H9 (cell line): ENCODE results near the gene TCFL5. TPM values are rescaled to one million over a fixed set of nuclear protein-coding genes. Genes with fewer than 3 reads are reported as not detected.
A peak's percentile ranks its signal among the peaks of the same experiment; 100 is the strongest.

ENCODE experiments used
- DNase-seq: peaks from one replicate; pipeline ENCODE4 v3.0.0-alpha.2; 2017
- H2AFZ ChIP-seq: one replicate; pipeline ENCODE4 v1.6.1; 2013; ENCODE audit warnings: mild to moderate bottlenecking, low read length, control low read depth, moderate library complexity
- H2AK5ac ChIP-seq: 2 replicates; pipeline ENCODE4 v1.6.1; 2013; ENCODE audit warnings: low read length, control low read depth, mixed read lengths; ENCODE audit not compliant: insufficient read length
- H2BK120ac ChIP-seq: one replicate; pipeline ENCODE4 v1.6.1; 2013; ENCODE audit warnings: low read depth, mild to moderate bottlenecking, low read length, control low read depth, inconsistent platforms; ENCODE audit not compliant: poor library complexity, severe bottlenecking
- H2BK12ac ChIP-seq: 2 replicates; pipeline ENCODE4 v1.6.1; 2013; ENCODE audit warnings: low read length, control low read depth, mixed read lengths, low read depth; ENCODE audit not compliant: insufficient read length
- H2BK15ac ChIP-seq: 2 replicates; pipeline ENCODE4 v1.6.1; 2013; ENCODE audit warnings: low read depth, low read length, control low read depth
- H2BK20ac ChIP-seq: one replicate; pipeline ENCODE4 v1.6.1; 2013; ENCODE audit warnings: low read depth, mild to moderate bottlenecking, low read length, control low read depth, inconsistent platforms; ENCODE audit not compliant: poor library complexity, severe bottlenecking
- H2BK5ac ChIP-seq: 2 replicates; pipeline ENCODE4 v1.6.1; 2013; ENCODE audit warnings: low read length, control low read depth, mixed read lengths; ENCODE audit not compliant: insufficient read length
- H3K14ac ChIP-seq: 2 replicates; pipeline ENCODE4 v1.6.1; 2013; ENCODE audit warnings: low read length, control low read depth; ENCODE audit not compliant: insufficient read depth
- H3K18ac ChIP-seq: 2 replicates; pipeline ENCODE4 v1.6.1; 2013; ENCODE audit warnings: low read depth, mild to moderate bottlenecking, mixed read lengths, low read length, control low read depth; ENCODE audit not compliant: insufficient read length
- H3K23ac ChIP-seq: 2 replicates; pipeline ENCODE4 v1.6.1; 2013; ENCODE audit warnings: low read length, control low read depth, mixed read lengths, low read depth; ENCODE audit not compliant: insufficient read length
- H3K23me2 ChIP-seq: 2 replicates; pipeline ENCODE4 v1.6.1; 2013; ENCODE audit warnings: low read depth, mild to moderate bottlenecking, mixed read lengths, low read length, control low read depth; ENCODE audit not compliant: insufficient read length, poor library complexity, severe bottlenecking
- H3K27ac ChIP-seq: 2 replicates; pipeline ENCODE4 v1.5.1; 2013; ENCODE audit warnings: low read length, control low read depth, mixed read lengths, low read depth; ENCODE audit not compliant: insufficient read length
- H3K27me3 ChIP-seq: 2 replicates; pipeline ENCODE4 v1.6.1; 2013; ENCODE audit warnings: low read length, control low read depth, inconsistent platforms; ENCODE audit not compliant: insufficient read depth
- H3K4ac ChIP-seq: 2 replicates; pipeline ENCODE4 v1.6.1; 2013; ENCODE audit warnings: low read depth, mild to moderate bottlenecking, control low read depth, inconsistent platforms, low read length, moderate library complexity
- H3K4me1 ChIP-seq: 2 replicates; pipeline ENCODE4 v1.6.1; 2013; ENCODE audit warnings: low read length, control low read depth, inconsistent platforms; ENCODE audit not compliant: insufficient read depth
- H3K4me2 ChIP-seq: 2 replicates; pipeline ENCODE4 v1.6.1; 2013; ENCODE audit warnings: low read length, control low read depth, mixed read lengths; ENCODE audit not compliant: insufficient read length, insufficient read depth
- H3K56ac ChIP-seq: 2 replicates; pipeline ENCODE4 v1.6.1; 2013; ENCODE audit warnings: low read depth, mild to moderate bottlenecking, mixed read lengths, low read length, control low read depth; ENCODE audit not compliant: insufficient read length
- H3K79me1 ChIP-seq: 2 replicates; pipeline ENCODE4 v1.6.1; 2013; ENCODE audit warnings: low read depth, mild to moderate bottlenecking, moderate library complexity, low read length, control low read depth, inconsistent platforms; ENCODE audit not compliant: insufficient read depth, poor library complexity, severe bottlenecking
- H3K79me2 ChIP-seq: 2 replicates; pipeline ENCODE4 v1.6.1; 2013; ENCODE audit warnings: low read length, control low read depth, inconsistent platforms; ENCODE audit not compliant: insufficient read depth
- H3K9ac ChIP-seq: 2 replicates; pipeline ENCODE4 v1.6.1; 2013; ENCODE audit warnings: low read length, control low read depth, mixed read lengths; ENCODE audit not compliant: insufficient read length; ENCODE audit errors: extremely low read depth
- H3K9me3 ChIP-seq: one replicate; pipeline ENCODE4 v1.6.1; 2013; ENCODE audit warnings: low read depth, low read length, inconsistent platforms; ENCODE audit not compliant: control insufficient read depth
- H3T11ph ChIP-seq: one replicate; pipeline ENCODE4 v1.6.1; 2013; ENCODE audit warnings: mild to moderate bottlenecking, low read length, control low read depth, inconsistent platforms
- H4K20me1 ChIP-seq: one replicate; pipeline ENCODE4 v1.6.1; 2013; ENCODE audit not compliant: control insufficient read depth, insufficient read length, insufficient read depth
- H4K5ac ChIP-seq: 2 replicates; pipeline ENCODE4 v1.6.1; 2013; ENCODE audit warnings: low read depth, mild to moderate bottlenecking, mixed read lengths, low read length, control low read depth; ENCODE audit not compliant: insufficient read length
- H4K8ac ChIP-seq: replicated peaks from 2 replicates; pipeline ENCODE4 v1.6.1; 2013; ENCODE audit warnings: low read length, control low read depth, mixed read lengths, low read depth; ENCODE audit not compliant: insufficient read length
- H4K91ac ChIP-seq: 2 replicates; pipeline ENCODE4 v1.6.1; 2013; ENCODE audit warnings: low read depth, mild to moderate bottlenecking, moderate library complexity, mixed read lengths, low read length, control low read depth; ENCODE audit not compliant: insufficient read length
- H3K27ac Mint-ChIP-seq, 3 experiments: 2 replicates in 2 of 3; 3 replicates in 1 of 3; pipeline ENCODE4 v1.8.0; 2020 to 2021; ENCODE audit warnings: mixed read lengths in 3 of 3, mild to moderate bottlenecking in 1 of 3, moderate library complexity in 1 of 3
- H3K27me3 Mint-ChIP-seq: 2 replicates; pipeline ENCODE4 v1.8.0; 2021; ENCODE audit warnings: low read depth, mild to moderate bottlenecking, moderate library complexity, mixed read lengths
- H3K36me3 Mint-ChIP-seq, 3 experiments: 2 replicates in 2 of 3; 3 replicates in 1 of 3; pipeline ENCODE4 v1.8.0; 2020 to 2021; ENCODE audit warnings: low read depth in 3 of 3, mixed read lengths in 3 of 3; ENCODE audit not compliant: insufficient read depth in 1 of 3
- H3K4me1 Mint-ChIP-seq, 2 experiments: 2 replicates each; pipeline ENCODE4 v1.8.0; 2020; ENCODE audit warnings: mixed read lengths in 2 of 2
- H3K4me3 Mint-ChIP-seq, 2 experiments: 2 replicates in 1 of 2; 3 replicates in 1 of 2; pipeline ENCODE4 v1.8.0; 2020 to 2021; ENCODE audit warnings: mild to moderate bottlenecking in 2 of 2, mixed read lengths in 2 of 2, moderate library complexity in 1 of 2
- H3K9me3 Mint-ChIP-seq, 2 experiments: 2 replicates in 1 of 2; 3 replicates in 1 of 2; pipeline ENCODE4 v1.8.0; 2020; ENCODE audit warnings: mild to moderate bottlenecking in 2 of 2, mixed read lengths in 2 of 2, moderate library complexity in 1 of 2
- WGBS: extraction: QIAGEN DNeasy Blood & Tissue Kit; methylation state at CpG from one replicate; pipeline ENCODE4 v1.1.7; 2013; ENCODE audit warnings: missing lambda C conversion rate, low lambda C conversion rate, mixed read lengths; ENCODE audit not compliant: insufficient read length; ENCODE audit errors: extremely low coverage; 5-methylcytosine and 5-hydroxymethylcytosine counted together
- total RNA-seq: library from RNA; stranded (reverse); gene quantifications from 2 replicates; pipeline ENCODE4 v1.2.1, GENCODE V29; 2021
- TF ChIP-seq, protein P1 (sequence below): fragments of 200-600 bp; sonication (generic); conservative IDR thresholded peaks from 3 replicates; pipeline ENCODE4 v1.8.0; 2021; ENCODE audit warnings: antibody characterized with exemption, mild to moderate bottlenecking

Gene TCFL5
- total RNA-seq, 1 experiment from 2014 or later: 16.4 TPM

DNA sequence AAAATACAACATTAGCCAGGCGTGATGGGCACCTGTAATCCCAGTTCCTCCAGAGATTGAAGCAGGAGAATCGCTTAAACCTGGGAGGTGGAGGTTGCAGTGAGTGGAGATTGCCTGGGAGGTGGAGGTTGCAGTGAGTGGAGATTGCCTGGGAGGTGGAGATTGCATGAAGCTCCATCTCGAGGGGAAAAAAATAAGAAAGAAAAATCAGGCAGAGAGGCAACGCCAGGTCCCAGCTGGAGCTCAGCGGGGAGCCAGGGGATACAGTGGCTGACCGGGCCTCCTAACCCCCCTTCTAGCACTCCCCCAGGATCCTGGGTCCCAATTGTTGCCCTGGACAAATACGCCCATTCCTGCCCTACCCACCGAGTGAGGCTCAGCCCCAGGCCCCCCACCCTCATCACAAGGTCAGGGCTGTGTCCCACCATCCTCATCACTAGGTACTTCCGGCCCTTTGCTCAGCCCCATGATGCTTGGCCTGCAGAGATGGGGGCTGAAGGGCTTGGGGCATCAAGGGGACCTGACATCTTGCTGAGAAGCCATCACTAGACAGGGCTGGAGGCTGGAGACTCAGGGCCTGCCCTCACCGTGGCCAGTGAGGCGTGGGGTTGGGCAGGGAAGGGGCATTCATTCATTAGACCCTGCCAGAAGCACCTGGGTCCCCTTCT lies 55.1 kb downstream of the TCFL5 start:
- no peak overlapping the region for H3K56ac ChIP-seq
- H4K91ac ChIP-seq: no peak overlapping the region
- no peak overlapping the region for H2BK12ac ChIP-seq
- no peak overlapping the region for H3K27ac ChIP-seq
- WGBS: no CpG with 5 or more reads among the region's 11 CpGs
- no peak overlapping the region for H3K9ac ChIP-seq
- TF ChIP-seq, protein P1, sequence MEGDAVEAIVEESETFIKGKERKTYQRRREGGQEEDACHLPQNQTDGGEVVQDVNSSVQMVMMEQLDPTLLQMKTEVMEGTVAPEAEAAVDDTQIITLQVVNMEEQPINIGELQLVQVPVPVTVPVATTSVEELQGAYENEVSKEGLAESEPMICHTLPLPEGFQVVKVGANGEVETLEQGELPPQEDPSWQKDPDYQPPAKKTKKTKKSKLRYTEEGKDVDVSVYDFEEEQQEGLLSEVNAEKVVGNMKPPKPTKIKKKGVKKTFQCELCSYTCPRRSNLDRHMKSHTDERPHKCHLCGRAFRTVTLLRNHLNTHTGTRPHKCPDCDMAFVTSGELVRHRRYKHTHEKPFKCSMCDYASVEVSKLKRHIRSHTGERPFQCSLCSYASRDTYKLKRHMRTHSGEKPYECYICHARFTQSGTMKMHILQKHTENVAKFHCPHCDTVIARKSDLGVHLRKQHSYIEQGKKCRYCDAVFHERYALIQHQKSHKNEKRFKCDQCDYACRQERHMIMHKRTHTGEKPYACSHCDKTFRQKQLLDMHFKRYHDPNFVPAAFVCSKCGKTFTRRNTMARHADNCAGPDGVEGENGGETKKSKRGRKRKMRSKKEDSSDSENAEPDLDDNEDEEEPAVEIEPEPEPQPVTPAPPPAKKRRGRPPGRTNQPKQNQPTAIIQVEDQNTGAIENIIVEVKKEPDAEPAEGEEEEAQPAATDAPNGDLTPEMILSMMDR: no peak
- Mint-ChIP-seq H3K27me3 (peaks cover 19% of the 10 kb centered on the region), H3K36me3 (peaks cover 4 to 19% (median 19%) of the 10 kb centered on the region in 3 experiments; a peak in 5 of 7 replicates), H3K27ac (no peak overlapping the region), H3K4me1 (peaks cover 10 to 16% of the 10 kb centered on the region in 2 experiments), H3K9me3 (no peaks in the 10 kb centered on the region), H3K4me3 (peak overlapping the region; percentile 69 to 78; a peak in 4 of 5 replicates)
- no peak overlapping the region for H3K18ac ChIP-seq
- no peaks in the 10 kb centered on the region; the same call in 1 of the 2 replicates for H3K4me1 ChIP-seq
- no peak overlapping the region for H3K23ac ChIP-seq
- no peaks in the 10 kb centered on the region for H3K23me2 ChIP-seq
- H2BK15ac ChIP-seq: no peak overlapping the region
- H3K79me1 ChIP-seq: no peaks in the 10 kb centered on the region
- no peaks in the 10 kb centered on the region for H3K79me2 ChIP-seq
- no peak overlapping the region for H4K5ac ChIP-seq
- H3K9me3 ChIP-seq: no peaks in the 10 kb centered on the region
- H2BK5ac ChIP-seq: no peak overlapping the region
- H3K27me3 ChIP-seq: no peaks in the 10 kb centered on the region
- no peak overlapping the region for H2AFZ ChIP-seq
- H2AK5ac ChIP-seq: no peak overlapping the region
- no peak for DNase-seq
- no peaks in the 10 kb centered on the region for H4K20me1 ChIP-seq
- no peak overlapping the region for H3K4ac ChIP-seq
- H3T11ph ChIP-seq: no peak overlapping the region
- H4K8ac ChIP-seq: no peak overlapping the region
- no peak overlapping the region for H2BK120ac ChIP-seq
- H3K4me2 ChIP-seq: no peak overlapping the region
- no peak overlapping the region for H2BK20ac ChIP-seq
- H3K14ac ChIP-seq: no peak overlapping the region; the same call in 1 of the 2 replicates
